Activated CD8-positive, alpha-beta memory T cell treated with anti-CD3 and anti-CD28 coated beads for 36 hours (primary cell): ENCODE data around the gene CCDC85C. TPM values are rescaled to one million over a fixed set of nuclear protein-coding genes. Genes with fewer than 3 reads are reported as not detected.

ENCODE experiments used
- CTCF ChIA-PET: fragments of 350-600 bp; sonication (Branson Sonifier 250); formaldehyde crosslinking; loops from one replicate; lab custom pipeline; 2021; ENCODE audit warnings: antibody characterized with exemption; lab: Charles Lee
- POLR2A ChIA-PET: fragments of 350-600 bp; sonication (Branson Sonifier 250); formaldehyde crosslinking; loops from one replicate; lab custom pipeline; 2021; ENCODE audit warnings: antibody characterized with exemption; lab: Charles Lee
- total RNA-seq, 2 experiments: library from RNA; stranded (reverse); gene quantifications; one replicate each; pipeline ENCODE4 v1.2.3, GENCODE V29; 2021

The CCDC85C gene
- total RNA-seq, 2 experiments from 2014 or later = 4.7 to 5.5 TPM

DNA sequence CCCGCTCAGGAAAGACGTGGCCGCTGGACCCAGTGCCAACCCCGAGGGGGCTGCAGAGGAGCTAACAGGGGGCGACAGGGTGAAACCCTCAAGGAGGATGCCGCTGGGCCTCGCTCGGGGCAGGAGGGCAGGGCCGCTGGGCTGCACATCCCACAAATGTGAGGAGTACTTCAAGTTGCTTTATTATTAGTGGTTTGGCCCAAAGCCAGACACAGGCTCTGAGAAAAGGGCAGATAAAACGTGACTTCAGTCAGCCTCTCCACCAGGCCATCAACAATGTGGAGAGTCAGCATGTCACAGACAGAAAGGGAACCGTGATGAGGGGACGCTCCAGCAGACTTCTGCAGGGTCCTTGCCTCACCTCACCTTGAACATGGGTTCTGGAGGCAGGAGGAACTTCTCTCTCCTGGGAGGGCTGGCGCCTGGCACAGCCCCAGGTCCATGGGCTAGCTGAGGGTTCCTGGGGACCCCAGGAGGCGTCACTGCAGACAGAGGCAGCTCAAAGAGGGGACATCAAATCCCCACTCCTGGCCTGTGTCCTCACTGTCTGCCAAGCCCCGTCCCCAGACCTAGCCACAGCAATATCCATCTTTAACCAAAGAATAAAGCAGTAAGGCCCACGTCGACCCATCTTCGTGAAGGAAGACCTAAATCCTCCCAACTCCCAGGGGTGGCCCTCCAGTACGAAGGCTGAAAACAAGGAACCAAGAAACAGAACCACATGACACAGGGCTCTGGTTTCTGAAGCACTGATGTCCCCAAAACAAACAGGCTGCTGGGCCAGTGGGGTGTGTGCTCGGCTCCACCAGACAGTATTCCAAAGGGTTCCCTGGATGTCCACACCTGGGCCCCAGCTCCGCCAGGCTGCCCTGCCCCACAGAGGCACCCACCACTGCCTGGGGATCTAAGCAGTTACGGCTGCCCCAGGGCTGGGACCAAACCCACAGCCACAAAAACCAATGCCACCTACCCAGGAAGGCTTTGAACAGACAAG lies 35.1 kb downstream of the CCDC85C start:
- CTCF ChIA-PET = no interaction called here
- POLR2A ChIA-PET = interaction anchor here (0.6 kb wide), 1 partner anchor 51 kb away, joined by 3 read pairs; no protein-coding TSS in a partner anchor

DNA sequence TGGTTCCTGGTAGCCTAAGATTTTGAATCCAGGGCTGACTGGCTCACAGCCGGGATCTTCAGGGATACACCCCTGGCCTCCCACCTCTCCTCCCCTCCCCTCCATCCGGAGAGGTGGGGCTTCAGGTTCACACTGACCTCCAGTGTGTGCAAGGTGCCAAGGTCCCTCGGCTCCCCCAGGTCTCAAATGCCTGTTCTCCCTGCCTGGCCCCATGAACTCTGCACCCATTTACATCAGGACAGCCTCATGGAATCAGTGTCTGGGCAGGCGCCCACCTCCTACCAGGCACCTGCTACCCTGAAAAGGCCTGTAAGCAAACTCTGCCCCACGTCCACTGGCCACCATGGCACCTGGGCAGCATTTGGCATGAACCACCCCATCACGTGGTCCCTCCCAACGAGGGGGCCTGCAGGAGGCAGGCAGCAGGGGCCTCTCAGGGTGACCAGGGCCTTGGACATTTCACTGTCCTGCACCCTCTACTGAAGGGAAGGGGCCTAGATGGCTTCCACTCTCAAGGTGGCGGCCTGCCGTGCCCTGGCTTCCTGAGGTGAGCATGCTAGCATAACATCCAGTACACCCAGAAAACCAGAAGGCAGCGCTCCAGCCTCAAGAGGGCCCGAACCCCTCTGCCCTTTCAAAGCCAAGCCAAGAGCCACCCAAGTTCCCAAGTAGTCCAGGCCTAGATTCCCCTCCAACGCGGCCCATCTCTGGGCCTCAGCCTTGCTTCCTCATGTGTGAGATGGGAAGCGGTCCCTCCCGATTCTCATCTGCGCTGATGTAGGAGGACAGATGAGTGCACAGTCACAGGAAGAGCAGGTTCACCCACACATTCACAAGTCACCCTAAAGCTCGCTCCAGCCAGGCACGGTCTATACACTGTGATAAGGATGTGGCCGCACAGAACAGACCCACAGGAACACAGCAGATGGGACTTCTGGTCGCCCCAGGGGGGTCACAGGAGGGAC lies 37.3 kb downstream of the CCDC85C start:
- ChIA-PET POLR2A (no interaction called here), CTCF (no interaction called here)

DNA sequence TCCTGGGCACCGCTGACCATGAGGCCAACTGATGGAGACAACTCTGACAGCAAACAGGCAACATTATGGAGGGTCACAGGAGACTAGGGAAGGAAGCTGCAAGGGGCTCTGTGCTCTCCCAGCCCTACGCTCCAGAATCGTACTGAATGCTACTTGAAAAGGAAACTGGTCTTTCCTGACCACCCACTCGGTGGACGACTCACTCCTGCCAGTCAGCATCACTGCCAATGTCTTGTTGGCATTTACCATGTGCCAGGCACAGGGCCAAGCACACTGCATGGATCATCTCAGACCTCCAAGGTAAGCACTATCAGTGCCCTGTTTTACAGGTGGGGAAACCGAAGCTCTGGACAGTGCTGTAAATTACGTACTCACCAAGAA lies 38.0 kb downstream of the CCDC85C start:
- CTCF ChIA-PET = no interaction called here
- POLR2A ChIA-PET = no interaction called here

- POLR2A ChIA-PET = no interaction called here
- CTCF ChIA-PET = no interaction called here
These were observed 38.6 kb downstream of the CCDC85C start for GRCh38 chr14:99565383-99565782.

DNA sequence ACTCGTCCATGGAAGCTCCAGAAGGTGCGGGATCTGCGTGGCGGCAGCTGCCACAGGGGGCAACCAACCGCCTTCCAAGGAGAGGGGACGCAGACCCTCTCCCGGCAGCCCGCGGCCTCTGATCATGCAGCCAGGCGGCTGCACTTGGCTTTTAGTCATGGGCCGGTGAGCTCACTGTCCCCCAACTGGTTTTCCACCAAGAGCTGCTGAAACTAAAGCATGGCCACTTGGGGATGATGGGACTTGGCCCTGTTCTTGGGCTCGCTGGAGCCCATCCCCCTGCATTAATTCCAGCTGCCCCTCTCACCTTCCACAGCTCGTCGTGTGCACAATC lies 39.1 kb downstream of the CCDC85C start:
- POLR2A ChIA-PET = no interaction called here
- CTCF ChIA-PET = no interaction called here

DNA sequence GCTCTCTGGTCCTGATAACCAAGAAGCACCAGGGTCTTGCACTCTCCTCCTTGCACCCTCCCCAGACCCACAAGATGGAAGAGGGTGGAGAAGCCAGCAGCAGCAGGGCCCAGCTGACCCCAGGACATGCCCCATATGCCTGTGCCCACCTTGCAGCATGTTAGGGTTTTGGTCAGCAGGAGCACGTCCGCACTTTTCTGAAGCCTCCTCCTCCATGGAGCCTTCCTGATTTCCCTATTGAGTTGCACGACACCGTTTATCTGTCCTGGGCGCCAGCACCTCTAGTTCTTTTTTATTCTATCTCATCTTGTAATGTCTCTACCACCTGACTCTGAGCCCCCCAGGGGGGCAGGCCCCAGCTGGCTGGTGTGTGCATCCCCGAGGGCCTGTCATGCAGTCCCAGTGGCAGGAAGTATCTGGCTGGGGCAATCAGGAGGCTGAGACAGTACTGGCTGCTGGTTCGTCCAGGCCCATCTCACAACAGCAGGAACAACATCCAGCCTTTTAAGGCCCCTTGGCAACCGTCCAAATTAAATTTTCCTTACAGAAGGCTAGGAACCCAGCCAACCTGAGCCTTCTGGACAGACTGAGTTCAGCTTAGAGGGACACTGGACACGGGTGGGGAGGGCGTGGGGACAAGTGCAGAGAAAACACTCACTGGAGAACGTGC lies 39.6 kb downstream of the CCDC85C start:
- ChIA-PET POLR2A (no interaction called here), CTCF (no interaction called here)

- ChIA-PET POLR2A (no interaction called here), CTCF (no interaction called here)
These were observed 40.3 kb downstream of the CCDC85C start for GRCh38 chr14:99563749-99564129.

GRCh38 chr14:99562856-99563748 lies 40.9 kb downstream of the CCDC85C start:
- CTCF ChIA-PET = no interaction called here
- POLR2A ChIA-PET = no interaction called here

DNA sequence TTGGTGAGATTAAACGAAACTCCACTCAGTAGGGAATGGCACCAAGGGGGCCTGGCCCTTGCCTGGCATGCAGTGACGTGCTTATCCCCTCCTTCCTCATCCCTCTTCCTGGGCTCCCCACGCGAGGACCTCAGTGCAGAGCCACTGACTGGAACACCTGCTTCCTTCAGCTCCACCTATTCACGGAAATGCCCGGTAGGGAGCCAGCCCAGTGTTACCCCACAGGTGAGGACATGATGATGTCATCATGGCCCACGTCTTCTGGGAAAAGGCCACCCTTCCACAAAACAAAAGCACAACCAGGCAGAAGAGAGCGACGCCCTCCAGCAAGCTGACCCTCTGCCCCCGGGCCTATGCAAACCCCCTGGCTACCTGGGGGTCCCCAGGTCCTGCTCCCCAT lies 42.1 kb downstream of the CCDC85C start:
- CTCF ChIA-PET = interaction anchor here (0.5 kb wide), 1 partner anchor 300 kb away, joined by 6 read pairs; no protein-coding TSS in a partner anchor

GRCh38 chr14:99560922-99561683 lies 42.9 kb downstream of the CCDC85C start:
- CTCF ChIA-PET = no interaction called here
- POLR2A ChIA-PET = no interaction called here

More for the DNA sequence above, 42.1 kb downstream of the CCDC85C start:
- POLR2A ChIA-PET = no interaction called here

GRCh38 chr14:99560403-99560802 lies 43.6 kb downstream of the CCDC85C start:
- ChIA-PET CTCF (no interaction called here), POLR2A (no interaction called here)

DNA sequence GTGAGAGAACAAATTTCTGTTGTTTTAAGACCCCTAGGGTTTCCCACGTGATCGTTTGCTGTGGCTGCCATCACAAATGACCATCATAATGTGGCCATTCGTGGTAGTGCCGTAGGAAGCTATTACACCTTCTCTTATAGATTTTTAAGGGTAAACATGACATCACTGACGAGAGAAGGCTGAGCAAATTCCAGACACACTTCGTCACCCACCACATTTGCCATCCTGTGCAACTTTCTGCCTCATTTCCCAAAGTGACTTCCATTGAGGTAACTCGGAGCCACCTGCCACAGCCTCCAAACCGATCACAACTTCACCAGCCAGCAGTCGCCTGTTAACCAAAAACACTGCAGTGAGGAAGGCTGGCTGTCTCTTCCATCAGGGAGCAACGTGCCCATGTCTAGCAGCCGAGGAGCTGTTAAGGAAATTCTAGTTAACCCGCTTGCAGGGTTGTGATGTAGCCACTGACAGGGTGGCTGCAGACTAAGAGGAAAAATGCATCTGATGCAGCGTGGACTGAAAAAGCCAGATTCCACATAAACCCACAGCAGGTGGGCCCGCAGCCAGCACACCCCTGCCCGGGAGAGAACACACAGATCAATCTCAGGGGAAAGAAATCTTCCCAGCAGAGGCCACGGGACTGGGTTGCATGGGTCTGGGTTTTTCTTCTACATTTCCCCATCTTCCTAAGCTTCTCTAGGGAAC lies 44.6 kb downstream of the CCDC85C start:
- CTCF ChIA-PET = no interaction called here
- POLR2A ChIA-PET = no interaction called here

DNA sequence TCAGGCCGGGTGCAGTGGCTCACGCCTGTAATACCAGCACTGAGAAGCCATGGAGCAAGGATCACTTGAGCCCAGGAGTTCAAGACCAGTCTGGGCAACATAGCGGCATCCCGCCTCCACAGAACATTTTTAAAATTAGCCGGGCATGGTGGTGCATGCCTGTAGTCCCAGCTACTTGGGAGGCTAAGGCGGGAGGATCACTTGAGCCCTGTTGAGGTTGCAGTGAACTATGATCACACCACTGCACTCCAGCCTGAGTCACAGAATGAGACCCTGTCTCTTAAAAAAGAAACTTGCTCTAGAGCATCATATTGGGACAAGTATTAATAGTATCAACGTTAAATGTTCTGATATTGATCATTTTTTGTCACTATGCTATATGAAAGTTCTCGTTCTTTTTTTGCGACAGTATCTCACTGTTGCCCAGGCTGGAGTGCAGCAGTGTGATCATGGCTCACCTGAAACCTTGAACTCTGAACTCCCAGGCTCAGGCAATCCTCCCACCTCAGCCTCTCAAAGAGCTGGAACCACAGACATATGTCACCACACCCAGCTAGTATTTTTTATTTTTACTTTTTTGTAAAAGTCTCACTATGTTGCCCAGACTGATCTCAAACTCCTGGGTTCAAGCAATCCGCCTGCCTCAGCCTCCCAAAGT lies 47.7 kb downstream of the CCDC85C start:
- ChIA-PET CTCF (interaction anchor here (0.9 kb wide), 1 partner anchor 284 kb away, joined by 3 read pairs; no protein-coding TSS in a partner anchor), POLR2A (no interaction called here)

DNA sequence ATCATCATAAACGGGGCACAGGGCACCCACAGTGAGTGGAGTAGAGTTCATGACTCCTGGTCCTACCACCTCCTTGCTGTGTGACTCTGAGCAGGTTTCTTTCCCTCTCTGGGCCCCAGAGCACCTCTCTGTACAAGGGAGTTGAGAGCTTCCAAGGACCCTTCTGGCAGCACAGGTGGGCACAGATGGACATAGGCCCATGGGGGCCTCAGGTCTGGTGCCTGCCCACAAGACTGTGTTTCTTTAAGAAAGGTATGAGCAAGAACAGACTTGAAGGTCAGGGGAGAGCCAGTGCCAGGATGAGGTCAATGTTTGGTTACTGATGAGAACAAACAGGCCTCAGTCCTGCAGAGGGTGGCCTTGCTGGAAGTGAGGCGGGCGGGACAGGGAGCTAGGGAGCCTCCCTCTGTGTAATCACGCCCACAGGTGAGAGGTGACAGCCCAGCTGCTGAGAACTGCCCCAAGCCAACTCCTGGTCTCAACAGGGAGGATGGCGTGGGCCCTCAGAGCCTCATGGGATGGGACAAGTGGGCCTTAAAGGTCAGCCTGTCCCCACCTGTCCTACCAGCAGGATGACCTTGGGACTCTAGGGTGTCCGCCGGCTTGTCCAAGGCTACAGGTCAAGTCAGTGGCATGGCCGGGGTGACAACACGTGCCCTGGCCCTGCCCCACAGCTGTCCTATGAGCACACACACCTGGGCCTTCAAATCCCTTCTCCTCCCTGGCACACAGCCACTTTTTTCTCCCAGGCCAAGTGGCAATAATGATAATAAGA lies 49.1 kb downstream of the CCDC85C start:
- ChIA-PET POLR2A (no interaction called here), CTCF (interaction anchor here (0.9 to 1.0 kb wide), 2 partner anchors 27 to 285 kb away, joined by 3 read pairs; no protein-coding TSS in a partner anchor)

- ChIA-PET POLR2A (no interaction called here), CTCF (no interaction called here)
These were observed 49.8 kb downstream of the CCDC85C start for GRCh38 chr14:99554184-99554583.
